Fibroblast of lung (primary cell): Measurements from ENCODE around the gene CENPP. TPM values are rescaled to one million over a fixed set of nuclear protein-coding genes. Genes with fewer than 3 reads are reported as not detected.

Experiments used
- DNase-seq, 2 donors: peaks; one replicate each; pipeline versions ENCODE4 v3.0.0 to v3.0.0-alpha.2; 2010; ENCODE audit warnings: low read depth in 2 of 2
- H2AFZ ChIP-seq: 2 replicates; pipeline ENCODE4 v1.5.1; 2012; ENCODE audit warnings: low read length, control low read depth, inconsistent platforms
- H3K27ac ChIP-seq: 2 replicates; pipeline ENCODE4 v1.5.1; 2011; ENCODE audit warnings: low read length, control low read depth; ENCODE audit not compliant: insufficient read depth
- H3K27me3 ChIP-seq: 2 replicates; pipeline ENCODE4 v1.5.1; 2011; ENCODE audit warnings: mild to moderate bottlenecking, low read length; ENCODE audit not compliant: control insufficient read depth, insufficient read depth
- H3K36me3 ChIP-seq: 2 replicates; pipeline ENCODE4 v1.5.1; 2011; ENCODE audit warnings: low read length; ENCODE audit not compliant: control insufficient read depth, insufficient read depth
- H3K4me1 ChIP-seq: 2 replicates; pipeline ENCODE4 v1.5.1; 2011; ENCODE audit warnings: low read length; ENCODE audit not compliant: control insufficient read depth, insufficient read depth; ENCODE audit errors: extremely low read depth
- H3K4me2 ChIP-seq: 2 replicates; pipeline ENCODE4 v1.5.1; 2011; ENCODE audit warnings: low read length, control low read depth; ENCODE audit not compliant: insufficient read depth; ENCODE audit errors: extremely low read depth
- H3K4me3 ChIP-seq, 4 experiments: fragments of 200-600 bp in 1 of 4; sonication (generic) in 1 of 4; replicated peaks in 1 of 4; 2 replicates each; pipeline ENCODE4 v1.5.1; 2011 to 2016; ENCODE audit warnings: low read length in 4 of 4, low read depth in 3 of 4, mild to moderate bottlenecking in 3 of 4, control low read depth in 2 of 4, inconsistent platforms in 1 of 4, mixed read lengths in 1 of 4; ENCODE audit not compliant: insufficient read depth in 1 of 4; ENCODE audit errors: control extremely low read depth in 1 of 4
- H3K79me2 ChIP-seq: 2 replicates; pipeline ENCODE4 v1.5.1; 2012; ENCODE audit warnings: mild to moderate bottlenecking, low read length, inconsistent platforms; ENCODE audit not compliant: control insufficient read depth, insufficient read depth
- H3K9ac ChIP-seq: 2 replicates; pipeline ENCODE4 v1.5.1; 2011; ENCODE audit warnings: mild to moderate bottlenecking, low read length, control low read depth; ENCODE audit not compliant: insufficient read depth
- H3K9me3 ChIP-seq: 2 replicates; pipeline ENCODE4 v1.5.1; 2012; ENCODE audit warnings: low read depth, low read length; ENCODE audit not compliant: control insufficient read depth, insufficient read depth
- H4K20me1 ChIP-seq: 2 replicates; pipeline ENCODE4 v1.5.1; 2011; ENCODE audit warnings: low read length; ENCODE audit not compliant: control insufficient read depth, insufficient read depth; ENCODE audit errors: extremely low read depth
- CTCF ChIP-seq, 2 donors: IDR thresholded peaks in 1 of 2; conservative IDR thresholded peaks in 1 of 2; 1 replicate in 1 of 2; 2 replicates in 1 of 2; pipeline ENCODE4 v1.5.1; 2011 to 2012; ENCODE audit warnings: low read length in 2 of 2, control low read depth in 1 of 2, inconsistent platforms in 1 of 2, low read depth in 1 of 2, mild to moderate bottlenecking in 1 of 2
- EZH2 ChIP-seq: IDR thresholded peaks from 2 replicates; pipeline ENCODE4 v1.5.1; 2012; ENCODE audit warnings: low read length, control low read depth, mild to moderate bottlenecking; ENCODE audit errors: missing control alignments
- polyA plus RNA-seq, 2 donors: library from polyadenylated mRNA; depleted of rRNA in 1 of 2; stranded (reverse) in 1 of 2; unstranded in 1 of 2; fragments of >200 nt; gene quantifications; 2 replicates each; pipeline ENCODE4 v1.2.1, GENCODE V29; 2011 to 2012; ENCODE audit warnings: missing spikeins in 1 of 2
- total RNA-seq: library from RNA; depleted of rRNA; stranded (reverse); fragments of >200 nt; gene quantifications from 2 replicates; pipeline ENCODE4 v1.2.1, GENCODE V29; 2014

The CENPP gene
- total and polyA plus RNA-seq, 2 donors (not counting 1 experiment from before 2014, with no cell fraction given), result 1.7 to 2.4 TPM

- Histone ChIP-seq H3K4me3 (no peak overlapping the region), H4K20me1 (no peaks in the 10 kb centered on the region), H3K27ac (no peak overlapping the region), H3K4me2 (no peak overlapping the region), H3K9ac (no peak overlapping the region), H3K27me3 (no peaks in the 10 kb centered on the region), H3K9me3 (no peaks in the 10 kb centered on the region), H2AFZ (peak overlapping the region; percentile 5), H3K79me2 (no peaks in the 10 kb centered on the region), H3K36me3 (no peaks in the 10 kb centered on the region), H3K4me1 (no peaks in the 10 kb centered on the region)
- DNase-seq, result no peak
- TF ChIP-seq EZH2 (no peak), CTCF (conservative IDR thresholded peaks at IDR 0.05 in 1 of 2, IDR thresholded peaks at IDR 0.05 in 1 of 2; ENCODE audit: low read depth in 1 of 2, low read length in 2 of 2) (no peak)
Measured at GRCh38 chr9:92377876-92378275, 52.1 kb downstream of the CENPP start.

GRCh38 chr9:92378865-92379560 is 53.3 kb downstream of the CENPP start:
- no peak for TF ChIP-seq EZH2
- TF ChIP-seq CTCF (conservative IDR thresholded peaks at IDR 0.05 in 1 of 2, IDR thresholded peaks at IDR 0.05 in 1 of 2; ENCODE audit: low read depth in 1 of 2, low read length in 2 of 2), result no peak
- no peak overlapping the region for H3K9ac ChIP-seq
- DNase-seq, result peak; percentile 29 to 92
- no peaks in the 10 kb centered on the region for H3K79me2 ChIP-seq
- peak overlapping the region; percentile 33 for H2AFZ ChIP-seq
- no peaks in the 10 kb centered on the region for H3K27me3 ChIP-seq
- no peaks in the 10 kb centered on the region for H3K4me1 ChIP-seq
- H3K4me3 ChIP-seq, result no peak overlapping the region
- no peaks in the 10 kb centered on the region for H3K36me3 ChIP-seq
- H3K9me3 ChIP-seq, result no peaks in the 10 kb centered on the region
- no peak overlapping the region for H3K27ac ChIP-seq
- no peak overlapping the region for H3K4me2 ChIP-seq
- no peaks in the 10 kb centered on the region for H4K20me1 ChIP-seq

- H3K4me1 ChIP-seq, result no peaks in the 10 kb centered on the region
- no peaks in the 10 kb centered on the region for H4K20me1 ChIP-seq
- no peak for DNase-seq
- H3K9ac ChIP-seq, result no peak overlapping the region
- H3K4me3 ChIP-seq, result no peak overlapping the region
- no peaks in the 10 kb centered on the region for H3K27me3 ChIP-seq
- no peak overlapping the region for H3K27ac ChIP-seq
- TF ChIP-seq CTCF (conservative IDR thresholded peaks at IDR 0.05 in 1 of 2, IDR thresholded peaks at IDR 0.05 in 1 of 2; ENCODE audit: low read depth in 1 of 2, low read length in 2 of 2), result no peak
- TF ChIP-seq EZH2, result no peak
- no peak overlapping the region for H2AFZ ChIP-seq
- H3K79me2 ChIP-seq, result no peaks in the 10 kb centered on the region
- no peaks in the 10 kb centered on the region for H3K36me3 ChIP-seq
- no peaks in the 10 kb centered on the region for H3K9me3 ChIP-seq
- no peak overlapping the region for H3K4me2 ChIP-seq
Measured at GRCh38 chr9:92380603-92381002, 54.9 kb downstream of the CENPP start.
